ENCODE data around the gene VPS13C.
"Not testable (repeated sequence)": the region's sequence is repeated elsewhere in the genome, so short reads cannot be mapped to it uniquely, and the experiment has no call there.

Gene VPS13C

GRCh38 chr15:62057341-62057980 lies 2.8 kb downstream of the VPS13C start:
- Histone ChIP-seq H3K4me3 (no peak overlapping the region), H3K27ac (no peak overlapping the region)
- TF ChIP-seq CTCF (IDR thresholded peaks at IDR 0.05), result no peak
- no peak for DNase-seq (ENCODE audit: low spot score)

GRCh38 chr15:62054979-62055378 lies 5.3 kb downstream of the VPS13C start:
- TF ChIP-seq CTCF (IDR thresholded peaks at IDR 0.05), result no peak
- Histone ChIP-seq H3K4me3 (no peak overlapping the region), H3K27ac (no peak overlapping the region)
- DNase-seq (ENCODE audit: low spot score), result no peak

DNA sequence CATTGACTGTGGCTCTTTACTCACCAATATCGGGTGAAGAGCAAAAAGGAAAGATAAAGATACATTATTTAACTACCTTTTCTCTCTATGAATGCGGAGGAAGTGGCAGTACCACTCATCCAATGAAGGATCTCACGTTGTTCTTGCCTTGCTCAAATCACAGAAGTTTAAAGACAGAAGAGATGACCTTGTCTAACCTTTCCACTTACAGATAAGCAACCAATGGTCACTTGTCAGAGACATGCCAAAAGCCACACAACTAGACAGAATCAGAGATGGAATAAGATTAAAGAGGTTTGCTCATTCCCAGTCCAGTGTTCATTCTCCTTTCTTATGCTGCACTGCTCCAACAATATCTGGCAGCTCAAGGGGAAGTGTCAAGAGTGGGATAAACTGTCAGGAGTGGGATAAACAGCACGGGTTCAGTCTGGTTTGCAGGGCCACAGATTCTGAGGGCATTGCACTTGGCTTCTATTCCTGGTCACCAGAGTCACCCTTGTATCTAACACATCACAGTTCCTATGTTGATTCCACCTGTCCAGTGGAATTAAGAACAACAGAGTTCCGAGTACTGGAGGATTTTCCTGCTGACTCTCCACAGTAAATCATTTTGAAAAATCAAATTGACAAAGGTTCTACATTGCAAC lies 6.7 kb downstream of the VPS13C start:
- Histone ChIP-seq H3K4me3 (no peak overlapping the region), H3K27ac (no peak overlapping the region)
- no peak for DNase-seq (ENCODE audit: low spot score)
- TF ChIP-seq CTCF (IDR thresholded peaks at IDR 0.05), result no peak

- no peak for TF ChIP-seq CTCF (IDR thresholded peaks at IDR 0.05)
- no peak for DNase-seq (ENCODE audit: low spot score)
- H3K27ac ChIP-seq, result no peak overlapping the region
- no peak overlapping the region for H3K4me3 ChIP-seq
Observed at GRCh38 chr15:62052713-62053112, 7.5 kb downstream of the VPS13C start.

GRCh38 chr15:62051166-62051565 lies 9.1 kb downstream of the VPS13C start:
- TF ChIP-seq CTCF (IDR thresholded peaks at IDR 0.05), result no peak
- H3K27ac ChIP-seq, result no peak overlapping the region
- DNase-seq (ENCODE audit: low spot score), result no peak
- H3K4me3 ChIP-seq, result no peak overlapping the region

GRCh38 chr15:62050115-62050514 lies 10.1 kb downstream of the VPS13C start:
- DNase-seq (ENCODE audit: low spot score), result no peak
- no peak for TF ChIP-seq CTCF (IDR thresholded peaks at IDR 0.05)
- no peak overlapping the region for H3K4me3 ChIP-seq
- H3K27ac ChIP-seq, result no peak overlapping the region

- not testable (repeated sequence) for H3K4me3 ChIP-seq; DNase-seq (ENCODE audit: low spot score); H3K27ac ChIP-seq
Observed at GRCh38 chr15:62048254-62048653, 12.0 kb downstream of the VPS13C start.
